K562 (cell line): ENCODE results near the gene CTDSPL2. TPM values are rescaled to one million over a fixed set of nuclear protein-coding genes. Genes with fewer than 3 reads are reported as not detected.
A peak's percentile ranks its signal among the peaks of the same experiment; 100 is the strongest.

Source experiments
- CCNT2 ChIP-seq: IDR thresholded peaks from 2 replicates; pipeline ENCODE4 v1.6.1; 2011; ENCODE audit warnings: borderline replicate concordance, low read depth, mild to moderate bottlenecking, moderate library complexity, mixed read lengths, low read length; ENCODE audit not compliant: insufficient read length; ENCODE audit errors: extremely low read depth
- ELF1 ChIP-seq: fragments of 200-800 bp; sonication (Bioruptor generic); IDR thresholded peaks from 2 replicates; pipeline ENCODE4 v1.6.1; 2016; ENCODE audit warnings: missing genetic modification characterization, missing compliant biosample characterization
- HDAC8 ChIP-seq: fragments of 450-650 bp; IDR thresholded peaks from 2 replicates; pipeline ENCODE4 v1.6.1; 2016; ENCODE audit warnings: mild to moderate bottlenecking, missing genetic modification characterization, moderate library complexity, missing compliant biosample characterization
- HIVEP1 ChIP-seq: fragments of 250-450 bp; sonication (Bioruptor Pico); IDR thresholded peaks from 2 replicates; pipeline ENCODE4 v1.4.0; 2020; ENCODE audit warnings: mild to moderate bottlenecking
- IRF2 ChIP-seq: sonication (generic); formaldehyde crosslinking; IDR thresholded peaks from 2 replicates; pipeline ENCODE4 v1.8.1; 2022; ENCODE audit warnings: mild to moderate bottlenecking, missing genetic modification reagents
- JUN ChIP-seq, 2 experiments: sonication (generic) in 1 of 2; formaldehyde crosslinking in 1 of 2; IDR thresholded peaks; 2 replicates each; pipeline versions ENCODE4 v1.6.1 to v1.8.0; 2012 to 2022; ENCODE audit warnings: borderline replicate concordance in 2 of 2, mild to moderate bottlenecking in 2 of 2, improper control_type of control experiment in 1 of 2, low read depth in 1 of 2, low read length in 1 of 2, missing genetic modification reagents in 1 of 2
- NFE2L1 ChIP-seq: fragments of 450-650 bp; IDR thresholded peaks from 2 replicates; pipeline ENCODE4 v1.6.1; 2016; ENCODE audit warnings: missing genetic modification characterization, low read depth, mild to moderate bottlenecking, missing compliant biosample characterization, moderate library complexity, borderline replicate concordance
- NUFIP1 ChIP-seq: fragments of 450-650 bp; IDR thresholded peaks from 2 replicates; pipeline ENCODE4 v1.6.1; 2018; ENCODE audit not compliant: partially characterized antibody
- RBM15 ChIP-seq: fragments of 200-400 bp; formaldehyde crosslinking; IDR thresholded peaks from 2 replicates; pipeline ENCODE4 v1.6.1; 2018; ENCODE audit warnings: mild to moderate bottlenecking, low read length, moderate library complexity; ENCODE audit not compliant: insufficient read depth
- SIX5 ChIP-seq, 2 experiments: IDR thresholded peaks; 2 replicates each; pipeline ENCODE4 v1.6.1; 2011; ENCODE audit warnings: low read length in 2 of 2, borderline replicate concordance in 1 of 2, low read depth in 1 of 2, mild to moderate bottlenecking in 1 of 2, moderate library complexity in 1 of 2; ENCODE audit not compliant: insufficient read depth in 1 of 2
- SMARCA4 ChIP-seq: fragments of 450-650 bp; IDR thresholded peaks from 2 replicates; pipeline ENCODE4 v1.6.1; 2016
- SMC3 ChIP-seq: conservative IDR thresholded peaks from 2 replicates; pipeline ENCODE4 v1.6.1; 2011; ENCODE audit warnings: low read depth, low read length, improper control_type of control experiment; ENCODE audit not compliant: insufficient read depth
- SRSF1 ChIP-seq: fragments of 200-400 bp; formaldehyde crosslinking; IDR thresholded peaks from 2 replicates; pipeline ENCODE4 v1.6.1; 2017; ENCODE audit warnings: mild to moderate bottlenecking, low read depth, low read length, moderate library complexity
- ZBTB1 ChIP-seq: sonication (generic); formaldehyde crosslinking; IDR thresholded peaks from 2 replicates; pipeline ENCODE4 v1.8.1; 2023; ENCODE audit warnings: missing genetic modification reagents, low read depth, mild to moderate bottlenecking, borderline replicate concordance
- ZNF134 ChIP-seq: fragments of 250-450 bp; sonication (Bioruptor Pico); conservative IDR thresholded peaks from 2 replicates; pipeline ENCODE4 v1.4.0; 2020
- ZNF174 ChIP-seq: fragments of 250-450 bp; sonication (Bioruptor Pico); IDR thresholded peaks from 2 replicates; pipeline ENCODE4 v1.4.0; 2020; ENCODE audit warnings: mild to moderate bottlenecking
- ZNF584 ChIP-seq: fragments of 200-800 bp; sonication (Bioruptor generic); IDR thresholded peaks from 2 replicates; pipeline ENCODE4 v1.6.1; 2016; ENCODE audit warnings: low read depth, mild to moderate bottlenecking, missing genetic modification characterization, missing compliant biosample characterization
- ZNF695 ChIP-seq: fragments of 450-650 bp; formaldehyde crosslinking; IDR thresholded peaks from 2 replicates; pipeline ENCODE4 v1.4.0; 2020; ENCODE audit warnings: mild to moderate bottlenecking, moderate library complexity
- ZNF707 ChIP-seq: fragments of 250-450 bp; sonication (Bioruptor Pico); conservative IDR thresholded peaks from 2 replicates; pipeline ENCODE4 v1.8.0; 2022; ENCODE audit warnings: inconsistent platforms, mild to moderate bottlenecking, moderate library complexity
- polyA plus RNA-seq, 8 experiments: library from polyadenylated mRNA; depleted of rRNA in 4 of 8; stranded (reverse) in 5 of 8; unstranded in 3 of 8; fragments of >200 nt; fragmentation: Nextera tagmentation in 2 of 8; fragmentation: Illumina TruSeq in 1 of 8; extraction: Ambion mirVana in 2 of 8; extraction: Trizol in 1 of 8; gene quantifications; 2 replicates each; pipeline versions ENCODE4 v1.2.1 to v1.2.3, GENCODE V29; 2011 to 2014; ENCODE audit warnings: inconsistent platforms in 1 of 8, missing spikeins in 1 of 8
- total RNA-seq, 7 experiments: library from RNA; depleted of rRNA in 6 of 7; stranded (reverse); fragments of >200 nt in 6 of 7; fragmentation: Illumina TruSeq in 2 of 7; extraction: Trizol in 2 of 7; gene quantifications; 2 replicates each; pipeline versions ENCODE4 v1.2.1 to v1.2.3, GENCODE V29; 2011 to 2021; ENCODE audit warnings: low replicate concordance in 1 of 7
- TF ChIP-seq, protein P1 (sequence below): fragments of 250-450 bp; sonication (Bioruptor Pico); IDR thresholded peaks from 2 replicates; pipeline ENCODE4 v1.9.0; 2021; ENCODE audit warnings: mild to moderate bottlenecking, inconsistent platforms
- TF ChIP-seq, protein P2 (sequence below), 3 experiments: fragments of 200-800 bp in 1 of 3; fragments of 250-450 bp in 1 of 3; fragments of 450-650 bp in 1 of 3; sonication (Bioruptor Pico) in 1 of 3; sonication (Bioruptor generic) in 1 of 3; formaldehyde crosslinking in 1 of 3; IDR thresholded peaks; 2 replicates each; pipeline versions ENCODE4 v1.6.1 to v1.8.0; 2016 to 2022; ENCODE audit warnings: mild to moderate bottlenecking in 2 of 3, missing genetic modification characterization in 2 of 3, missing compliant biosample characterization in 1 of 3, moderate library complexity in 1 of 3

CTDSPL2 gene
- total and polyA plus RNA-seq, 9 of the 15 experiments (the other 6 are each of a cell fraction or from before 2014, with no cell fraction given), result 16.8 to 79.0 (median 53.1) TPM

DNA sequence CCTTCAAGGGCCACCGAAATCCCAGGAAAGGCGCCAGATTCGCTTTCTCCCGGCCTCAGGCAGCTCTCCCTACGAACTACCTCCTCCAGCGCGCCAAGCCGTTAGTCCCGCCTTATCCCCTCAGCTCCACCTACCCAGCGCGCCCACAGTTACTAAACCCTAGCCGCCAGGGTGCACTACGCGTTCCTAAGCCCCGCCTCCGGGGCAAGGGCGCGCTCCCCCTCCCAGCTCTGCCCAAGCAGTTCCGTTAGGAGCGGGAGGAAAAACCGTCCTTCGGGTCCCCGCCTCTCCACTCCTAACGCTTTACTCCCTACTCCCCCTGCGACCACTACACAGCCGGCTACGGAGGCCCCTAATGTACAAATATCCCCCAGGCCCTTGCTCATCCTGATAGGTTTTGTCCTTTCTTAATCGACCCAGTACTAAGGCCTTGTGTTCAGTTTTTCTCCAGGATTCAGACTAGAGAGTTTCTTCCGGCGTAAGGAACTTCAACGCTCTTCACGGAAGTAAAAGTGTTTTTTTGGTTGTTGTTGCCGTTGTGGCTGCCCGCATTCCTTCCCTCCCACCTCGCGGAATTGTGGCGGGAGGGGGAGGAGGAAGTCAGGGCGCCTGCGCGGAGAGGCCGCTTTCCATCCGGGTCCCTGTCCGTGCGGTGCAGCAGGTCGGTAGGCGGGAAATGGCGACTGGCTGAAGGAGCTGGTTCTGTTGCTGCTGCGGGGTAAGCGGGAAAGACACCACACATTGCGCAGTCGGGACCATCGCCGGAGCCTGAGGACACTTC lies at the start of gene CTDSPL2 (continued):
- TF ChIP-seq, protein P1, sequence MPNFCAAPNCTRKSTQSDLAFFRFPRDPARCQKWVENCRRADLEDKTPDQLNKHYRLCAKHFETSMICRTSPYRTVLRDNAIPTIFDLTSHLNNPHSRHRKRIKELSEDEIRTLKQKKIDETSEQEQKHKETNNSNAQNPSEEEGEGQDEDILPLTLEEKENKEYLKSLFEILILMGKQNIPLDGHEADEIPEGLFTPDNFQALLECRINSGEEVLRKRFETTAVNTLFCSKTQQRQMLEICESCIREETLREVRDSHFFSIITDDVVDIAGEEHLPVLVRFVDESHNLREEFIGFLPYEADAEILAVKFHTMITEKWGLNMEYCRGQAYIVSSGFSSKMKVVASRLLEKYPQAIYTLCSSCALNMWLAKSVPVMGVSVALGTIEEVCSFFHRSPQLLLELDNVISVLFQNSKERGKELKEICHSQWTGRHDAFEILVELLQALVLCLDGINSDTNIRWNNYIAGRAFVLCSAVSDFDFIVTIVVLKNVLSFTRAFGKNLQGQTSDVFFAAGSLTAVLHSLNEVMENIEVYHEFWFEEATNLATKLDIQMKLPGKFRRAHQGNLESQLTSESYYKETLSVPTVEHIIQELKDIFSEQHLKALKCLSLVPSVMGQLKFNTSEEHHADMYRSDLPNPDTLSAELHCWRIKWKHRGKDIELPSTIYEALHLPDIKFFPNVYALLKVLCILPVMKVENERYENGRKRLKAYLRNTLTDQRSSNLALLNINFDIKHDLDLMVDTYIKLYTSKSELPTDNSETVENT (CRISPR knock-in tag), result peak; percentile 48; the same call in 1 of the 2 replicates
- TF ChIP-seq ZNF174 (CRISPR knock-in tag) (no peak), ZNF695 (CRISPR knock-in tag) (no peak), NUFIP1 (no peak), HDAC8 (tag) (no peak), SIX5 (IDR thresholded peaks at IDR 0.05; ENCODE audit: borderline replicate concordance in 1 of 2, insufficient read depth in 1 of 2, low read depth in 1 of 2, low read length in 2 of 2) (no peak), ELF1 (peak; percentile 84), JUN (IDR thresholded peaks at IDR 0.05; ENCODE audit: borderline replicate concordance, low read depth, low read length) (no peak), JUN (CRISPR knock-in tag; IDR thresholded peaks at IDR 0.05; ENCODE audit: borderline replicate concordance) (peak; percentile 90; the same call in 1 of the 2 replicates), ZNF134 (CRISPR knock-in tag) (no peak), SRSF1 (no peak), HIVEP1 (CRISPR knock-in tag) (no peak), ZNF707 (no peak), ZNF584 (CRISPR knock-in tag) (0 out of 2 replicates have a peak, but pooled peaks have one; percentile 46), IRF2 (CRISPR knock-in tag) (no peak), SMARCA4 (peak; percentile 58; the same call in 1 of the 2 replicates), ZBTB1 (CRISPR knock-in tag) (no peak), NFE2L1 (tag) (no peak), SMC3 (no peak), RBM15 (no peak), CCNT2 (no peak)
- TF ChIP-seq, protein P2, sequence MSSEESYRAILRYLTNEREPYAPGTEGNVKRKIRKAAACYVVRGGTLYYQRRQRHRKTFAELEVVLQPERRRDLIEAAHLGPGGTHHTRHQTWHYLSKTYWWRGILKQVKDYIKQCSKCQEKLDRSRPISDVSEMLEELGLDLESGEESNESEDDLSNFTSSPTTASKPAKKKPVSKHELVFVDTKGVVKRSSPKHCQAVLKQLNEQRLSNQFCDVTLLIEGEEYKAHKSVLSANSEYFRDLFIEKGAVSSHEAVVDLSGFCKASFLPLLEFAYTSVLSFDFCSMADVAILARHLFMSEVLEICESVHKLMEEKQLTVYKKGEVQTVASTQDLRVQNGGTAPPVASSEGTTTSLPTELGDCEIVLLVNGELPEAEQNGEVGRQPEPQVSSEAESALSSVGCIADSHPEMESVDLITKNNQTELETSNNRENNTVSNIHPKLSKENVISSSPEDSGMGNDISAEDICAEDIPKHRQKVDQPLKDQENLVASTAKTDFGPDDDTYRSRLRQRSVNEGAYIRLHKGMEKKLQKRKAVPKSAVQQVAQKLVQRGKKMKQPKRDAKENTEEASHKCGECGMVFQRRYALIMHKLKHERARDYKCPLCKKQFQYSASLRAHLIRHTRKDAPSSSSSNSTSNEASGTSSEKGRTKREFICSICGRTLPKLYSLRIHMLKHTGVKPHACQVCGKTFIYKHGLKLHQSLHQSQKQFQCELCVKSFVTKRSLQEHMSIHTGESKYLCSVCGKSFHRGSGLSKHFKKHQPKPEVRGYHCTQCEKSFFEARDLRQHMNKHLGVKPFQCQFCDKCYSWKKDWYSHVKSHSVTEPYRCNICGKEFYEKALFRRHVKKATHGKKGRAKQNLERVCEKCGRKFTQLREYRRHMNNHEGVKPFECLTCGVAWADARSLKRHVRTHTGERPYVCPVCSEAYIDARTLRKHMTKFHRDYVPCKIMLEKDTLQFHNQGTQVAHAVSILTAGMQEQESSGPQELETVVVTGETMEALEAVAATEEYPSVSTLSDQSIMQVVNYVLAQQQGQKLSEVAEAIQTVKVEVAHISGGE (CRISPR knock-in tag; IDR thresholded peaks at IDR 0.05), result peak in 1 of 3 experiments; percentile 69; a peak in 2 of 6 replicates
